Chondrocyte (in vitro differentiated cells): ENCODE results near the gene KRTAP5-3. TPM values are rescaled to one million over a fixed set of nuclear protein-coding genes. Genes with fewer than 3 reads are reported as not detected.
"Not testable (repeated sequence)": the region's sequence is repeated elsewhere in the genome, so short reads cannot be mapped to it uniquely, and the experiment has no call there.

ENCODE experiments used
- DNase-seq: peaks from one replicate; pipeline ENCODE4 v3.0.0; 2021; ENCODE audit warnings: mixed read lengths, low spot score
- H3K27ac Mint-ChIP-seq: one replicate; pipeline ENCODE4 v1.8.0; 2021; ENCODE audit warnings: mild to moderate bottlenecking, moderate library complexity, mixed read lengths; ENCODE audit not compliant: unreplicated experiment
- H3K27me3 Mint-ChIP-seq: 2 replicates; pipeline ENCODE4 v1.8.0; 2021; ENCODE audit warnings: low read depth, mixed read lengths
- H3K36me3 Mint-ChIP-seq: 2 replicates; pipeline ENCODE4 v1.8.0; 2021; ENCODE audit warnings: low read depth, mixed read lengths
- H3K4me1 Mint-ChIP-seq: 2 replicates; pipeline ENCODE4 v1.8.0; 2021; ENCODE audit warnings: low read depth, mild to moderate bottlenecking, mixed read lengths
- H3K4me3 Mint-ChIP-seq: one replicate; pipeline ENCODE4 v1.8.0; 2021; ENCODE audit warnings: mild to moderate bottlenecking, moderate library complexity, mixed read lengths; ENCODE audit not compliant: unreplicated experiment
- H3K9me3 Mint-ChIP-seq: 2 replicates; pipeline ENCODE4 v1.8.0; 2021; ENCODE audit warnings: low read depth, mixed read lengths
- CTCF ChIP-seq: fragments of 200-600 bp; sonication (generic); IDR thresholded peaks from 2 replicates; pipeline ENCODE4 v1.5.0; 2021; ENCODE audit warnings: antibody characterized with exemption, mild to moderate bottlenecking, moderate library complexity
- total RNA-seq: library from RNA; stranded (reverse); gene quantifications from 3 replicates; pipeline ENCODE4 v1.2.1, GENCODE V29; 2021

KRTAP5-3 gene
- total RNA-seq, 1 donor from 2014 or later, result not detected

- H3K4me1 Mint-ChIP-seq, result no peaks in the 10 kb centered on the region
- peaks cover 7% of the 10 kb centered on the region for H3K36me3 Mint-ChIP-seq
- H3K4me3 Mint-ChIP-seq, result no peak overlapping the region
- H3K27me3 Mint-ChIP-seq, result peaks cover 65% of the 10 kb centered on the region
- no peak overlapping the region for H3K27ac Mint-ChIP-seq
- no peak for TF ChIP-seq CTCF
- H3K9me3 Mint-ChIP-seq, result no peaks in the 10 kb centered on the region
- DNase-seq, result peak; percentile 1
Measured at GRCh38 chr11:1600626-1601025, 7.6 kb downstream of the KRTAP5-3 start.

GRCh38 chr11:1598816-1599215, 9.4 kb downstream of the KRTAP5-3 start:
- H3K4me3 Mint-ChIP-seq, result no peak overlapping the region
- H3K4me1 Mint-ChIP-seq, result no peaks in the 10 kb centered on the region
- DNase-seq, result peak; percentile 38
- TF ChIP-seq CTCF, result no peak
- H3K27me3 Mint-ChIP-seq, result peaks cover 77% of the 10 kb centered on the region
- no peak overlapping the region for H3K27ac Mint-ChIP-seq
- H3K36me3 Mint-ChIP-seq, result peaks cover 7% of the 10 kb centered on the region
- no peaks in the 10 kb centered on the region for H3K9me3 Mint-ChIP-seq

- not testable (repeated sequence) for H3K27ac Mint-ChIP-seq, H3K4me1 Mint-ChIP-seq, H3K36me3 Mint-ChIP-seq, H3K9me3 Mint-ChIP-seq, H3K4me3 Mint-ChIP-seq
- DNase-seq, result peak; percentile 2
- peaks cover 79% of the 10 kb centered on the region for H3K27me3 Mint-ChIP-seq
Measured at GRCh38 chr11:1598406-1598805, 9.9 kb downstream of the KRTAP5-3 start.

- TF ChIP-seq CTCF, result no peak
- Mint-ChIP-seq H3K9me3 (no peaks in the 10 kb centered on the region), H3K27ac (no peak within 1 kb of the TSS), H3K27me3 (peaks cover 79% of the 10 kb centered on the region), H3K4me1 (no peaks in the 10 kb centered on the region), H3K36me3 (peaks cover 7% of the 10 kb centered on the region), H3K4me3 (no peak within 1 kb of the TSS)
- DNase-seq, result no peak
Measured at GRCh38 chr11:1597994-1598380, 10.3 kb downstream of the KRTAP5-3 start, which contains the start of gene KRTAP5-2. Gene KRTAP5-2, minus strand, starts transcription at chr11:1598294. Its CDS starts 44 bp downstream, at chr11:1598250.

GRCh38 chr11:1597331-1597993, 10.8 kb downstream of the KRTAP5-3 start:
- Mint-ChIP-seq H3K9me3 (no peaks in the 10 kb centered on the region), H3K27me3 (peaks cover 81% of the 10 kb centered on the region)

GRCh38 chr11:1596576-1597121, 11.6 kb downstream of the KRTAP5-3 start:
- H3K9me3 Mint-ChIP-seq, H3K27ac Mint-ChIP-seq, H3K4me1 Mint-ChIP-seq, H3K36me3 Mint-ChIP-seq, H3K4me3 Mint-ChIP-seq: not testable (repeated sequence)
- peak; percentile 53 for DNase-seq
- peaks cover 77% of the 10 kb centered on the region for H3K27me3 Mint-ChIP-seq

More at GRCh38 chr11:1597331-1597993, 10.8 kb downstream of the KRTAP5-3 start:
- TF ChIP-seq CTCF, result no peak
- Mint-ChIP-seq H3K4me1 (no peaks in the 10 kb centered on the region), H3K36me3 (peaks cover 7% of the 10 kb centered on the region), H3K27ac (no peak overlapping the region), H3K4me3 (no peak overlapping the region)
- peak; percentile 54 for DNase-seq
